Fibroblast of gingiva (primary cell): ENCODE results near the gene TJAP1.
A peak's percentile ranks its signal among the peaks of the same experiment; 100 is the strongest.
"Not testable (repeated sequence)": the region's sequence is repeated elsewhere in the genome, so short reads cannot be mapped to it uniquely, and the experiment has no call there.

Source experiments
- DNase-seq: peaks from one replicate; pipeline ENCODE4 v3.0.0-alpha.2; 2011; ENCODE audit warnings: low read depth

Gene TJAP1

GRCh38 chr6:43481591-43482236 lies 4.3 kb downstream of the TJAP1 start:
- DNase-seq: no peak

GRCh38 chr6:43488667-43489276 lies 11.4 kb downstream of the TJAP1 start:
- DNase-seq: no peak

GRCh38 chr6:43489277-43490072 lies 12.1 kb downstream of the TJAP1 start:
- no peak for DNase-seq

GRCh38 chr6:43490523-43490939 lies 13.2 kb downstream of the TJAP1 start:
- no peak for DNase-seq

GRCh38 chr6:43491750-43492661 lies 14.6 kb downstream of the TJAP1 start:
- DNase-seq: peak; percentile 73

GRCh38 chr6:43492673-43493072 lies 15.3 kb downstream of the TJAP1 start:
- peak; percentile 22 for DNase-seq

GRCh38 chr6:43493230-43493629 lies 15.9 kb downstream of the TJAP1 start:
- no peak for DNase-seq

- DNase-seq: no peak
These were observed 16.5 kb downstream of the TJAP1 start for GRCh38 chr6:43493833-43494232.

- no peak for DNase-seq
These were observed 17.0 kb downstream of the TJAP1 start for GRCh38 chr6:43494321-43494720.

- no peak for DNase-seq
These were observed 17.4 kb downstream of the TJAP1 start for GRCh38 chr6:43494766-43495165.

- DNase-seq: peak; percentile 27
These were observed 18.1 kb downstream of the TJAP1 start for GRCh38 chr6:43495409-43495941.

- DNase-seq: peak; percentile 35
These were observed 19.2 kb downstream of the TJAP1 start for GRCh38 chr6:43496370-43497128.

GRCh38 chr6:43497129-43497396 lies 19.7 kb downstream of the TJAP1 start:
- DNase-seq: no peak

- DNase-seq: no peak
These were observed 20.3 kb downstream of the TJAP1 start for GRCh38 chr6:43497689-43498088.

- not testable (repeated sequence) for DNase-seq
These were observed 20.9 kb downstream of the TJAP1 start for GRCh38 chr6:43498291-43498690.

GRCh38 chr6:43499028-43499815 lies 21.9 kb downstream of the TJAP1 start:
- DNase-seq: no peak

GRCh38 chr6:43500921-43501320 lies 23.6 kb downstream of the TJAP1 start:
- no peak for DNase-seq

GRCh38 chr6:43502666-43503065 lies 25.3 kb downstream of the TJAP1 start:
- DNase-seq: no peak

- DNase-seq: no peak
These were observed 26.1 kb downstream of the TJAP1 start for GRCh38 chr6:43503443-43503842.

- DNase-seq: no peak
These were observed 27.6 kb downstream of the TJAP1 start for GRCh38 chr6:43504756-43505593.
